HepG2 (cell line): ENCODE results near the gene ABHD3. TPM values are rescaled to one million over a fixed set of nuclear protein-coding genes. Genes with fewer than 3 reads are reported as not detected.

Source experiments
- AHDC1 ChIP-seq: sonication (generic); formaldehyde crosslinking; IDR thresholded peaks from 2 replicates; pipeline ENCODE4 v1.5.1; 2020; ENCODE audit warnings: mild to moderate bottlenecking, missing genetic modification reagents, borderline replicate concordance
- CBX5 ChIP-seq: sonication (generic); formaldehyde crosslinking; IDR thresholded peaks from 2 replicates; pipeline ENCODE4 v1.4.0; 2020; ENCODE audit warnings: missing genetic modification reagents, borderline replicate concordance
- MAFG ChIP-seq: sonication (generic); formaldehyde crosslinking; IDR thresholded peaks from 2 replicates; pipeline ENCODE4 v1.5.1; 2020; ENCODE audit warnings: mild to moderate bottlenecking, missing genetic modification reagents
- PBX2 ChIP-seq: IDR thresholded peaks from 2 replicates; pipeline ENCODE4 v1.6.1; 2016; ENCODE audit warnings: control low read depth
- PLRG1 ChIP-seq: fragments of 450-650 bp; conservative IDR thresholded peaks from 2 replicates; pipeline ENCODE4 v1.6.1; 2016
- POLR2A ChIP-seq, 2 experiments: IDR thresholded peaks; 2 replicates each; pipeline ENCODE4 v1.6.1; 2011; ENCODE audit warnings: low read depth in 2 of 2, low read length in 2 of 2, mild to moderate bottlenecking in 1 of 2, moderate library complexity in 1 of 2; ENCODE audit not compliant: insufficient read depth in 1 of 2
- SP140L ChIP-seq: sonication (generic); formaldehyde crosslinking; IDR thresholded peaks from 2 replicates; pipeline ENCODE4 v1.4.0; 2020; ENCODE audit warnings: missing genetic modification reagents, borderline replicate concordance
- SRF ChIP-seq: IDR thresholded peaks from 2 replicates; pipeline ENCODE4 v1.6.1; 2011; ENCODE audit warnings: mild to moderate bottlenecking, low read depth, low read length, moderate library complexity
- SRSF9 ChIP-seq: fragments of 200-400 bp; formaldehyde crosslinking; IDR thresholded peaks from 2 replicates; pipeline ENCODE4 v1.6.1; 2018; ENCODE audit warnings: borderline replicate concordance, mild to moderate bottlenecking, low read depth, low read length; ENCODE audit not compliant: insufficient read depth, poor library complexity, severe bottlenecking
- TCF12 ChIP-seq, 2 experiments: fragments of 450-650 bp in 1 of 2; sonication (generic) in 1 of 2; formaldehyde crosslinking in 1 of 2; IDR thresholded peaks; 2 replicates each; pipeline versions ENCODE4 v1.6.1 to v1.8.0; 2017 to 2022; ENCODE audit warnings: antibody characterized with exemption in 1 of 2, mild to moderate bottlenecking in 1 of 2, missing genetic modification reagents in 1 of 2, moderate library complexity in 1 of 2
- U2AF2 ChIP-seq: fragments of 200-400 bp; formaldehyde crosslinking; IDR thresholded peaks from 2 replicates; pipeline ENCODE4 v1.6.1; 2017; ENCODE audit warnings: low read depth, mild to moderate bottlenecking, low read length
- ZFP36L1 ChIP-seq: sonication (generic); formaldehyde crosslinking; IDR thresholded peaks from 2 replicates; pipeline ENCODE4 v1.8.0; 2022; ENCODE audit warnings: mild to moderate bottlenecking, missing genetic modification reagents, moderate library complexity
- ZNF274 ChIP-seq: sonication (generic); formaldehyde crosslinking; IDR thresholded peaks from 2 replicates; pipeline ENCODE4 v1.5.1; 2020; ENCODE audit warnings: mild to moderate bottlenecking, missing genetic modification reagents
- ZNF75D ChIP-seq: sonication (generic); formaldehyde crosslinking; IDR thresholded peaks from 2 replicates; pipeline ENCODE4 v1.8.1; 2023; ENCODE audit warnings: missing genetic modification reagents, mild to moderate bottlenecking, borderline replicate concordance
- ZNF768 ChIP-seq: sonication (generic); formaldehyde crosslinking; IDR thresholded peaks from 2 replicates; pipeline ENCODE4 v1.4.0; 2020; ENCODE audit warnings: missing genetic modification reagents
- ZNF790 ChIP-seq: sonication (generic); formaldehyde crosslinking; IDR thresholded peaks from 2 replicates; pipeline ENCODE4 v1.8.0; 2022; ENCODE audit warnings: missing genetic modification reagents, mild to moderate bottlenecking, borderline replicate concordance
- polyA plus RNA-seq, 8 experiments: library from polyadenylated mRNA; depleted of rRNA in 3 of 8; stranded (reverse) in 7 of 8; unstranded in 1 of 8; fragments of >200 nt; fragmentation: Illumina TruSeq in 4 of 8; extraction: Trizol in 4 of 8; gene quantifications; 2 replicates each; pipeline versions ENCODE4 v1.2.1 to v1.2.3, GENCODE V29; 2011 to 2016; ENCODE audit warnings: low read depth in 4 of 8, missing spikeins in 1 of 8, mixed read lengths in 1 of 8; ENCODE audit not compliant: insufficient read depth in 1 of 8
- total RNA-seq, 5 experiments: library from RNA; depleted of rRNA; stranded (reverse); fragments of >200 nt; fragmentation: Illumina TruSeq; extraction: Trizol; gene quantifications; 2 replicates each; pipeline ENCODE4 v1.2.3, GENCODE V29; 2016; ENCODE audit warnings: low read depth in 1 of 5
- TF ChIP-seq, protein P1 (sequence below): sonication (generic); formaldehyde crosslinking; IDR thresholded peaks from 2 replicates; pipeline ENCODE4 v1.8.1; 2023; ENCODE audit warnings: mild to moderate bottlenecking, missing genetic modification reagents

ABHD3 gene
- total and polyA plus RNA-seq, 2 of the 13 experiments (the other 11 are each of a cell fraction or from before 2014, with no cell fraction given) = 32.1 to 40.2 TPM

- TF ChIP-seq AHDC1 (peak; percentile 70; the same call in 1 of the 2 replicates), SRSF9 (no peak), ZNF790 (CRISPR knock-in tag) (peak; percentile 54; the same call in 1 of the 2 replicates), ZNF768 (CRISPR knock-in tag) (peak; percentile 75; the same call in 1 of the 2 replicates), SRF (no peak), MAFG (CRISPR knock-in tag) (no peak), POLR2A (IDR thresholded peaks at IDR 0.05; ENCODE audit: insufficient read depth in 1 of 2, low read depth in 2 of 2, low read length in 2 of 2) (peak; percentile 89 to 90), PBX2 (CRISPR knock-in tag) (no peak), PLRG1 (no peak), CBX5 (CRISPR knock-in tag) (peak; percentile 98), U2AF2 (no peak), SP140L (CRISPR knock-in tag) (no peak), ZNF274 (peak; percentile 96), TCF12 (IDR thresholded peaks at IDR 0.05) (no peak), TCF12 (CRISPR knock-in tag; IDR thresholded peaks at IDR 0.05) (peak; percentile 2; the same call in 1 of the 2 replicates), ZNF75D (CRISPR knock-in tag) (no peak), ZFP36L1 (CRISPR knock-in tag) (peak; percentile 91; the same call in 1 of the 2 replicates)
- TF ChIP-seq, protein P1, sequence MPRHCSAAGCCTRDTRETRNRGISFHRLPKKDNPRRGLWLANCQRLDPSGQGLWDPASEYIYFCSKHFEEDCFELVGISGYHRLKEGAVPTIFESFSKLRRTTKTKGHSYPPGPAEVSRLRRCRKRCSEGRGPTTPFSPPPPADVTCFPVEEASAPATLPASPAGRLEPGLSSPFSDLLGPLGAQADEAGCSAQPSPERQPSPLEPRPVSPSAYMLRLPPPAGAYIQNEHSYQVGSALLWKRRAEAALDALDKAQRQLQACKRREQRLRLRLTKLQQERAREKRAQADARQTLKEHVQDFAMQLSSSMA = peak; percentile 85; the same call in 1 of the 2 replicates
Measured at GRCh38 chr18:21612125-21613039, 92.2 kb downstream of the ABHD3 start, which contains the start of gene SNRPD1 (continued).
